ENCODE measurements around the gene GKN1. TPM values are rescaled to one million over a fixed set of nuclear protein-coding genes. Genes with fewer than 3 reads are reported as not detected.

GKN1 gene
- total and polyA plus RNA-seq, 11 donors = not detected

DNA sequence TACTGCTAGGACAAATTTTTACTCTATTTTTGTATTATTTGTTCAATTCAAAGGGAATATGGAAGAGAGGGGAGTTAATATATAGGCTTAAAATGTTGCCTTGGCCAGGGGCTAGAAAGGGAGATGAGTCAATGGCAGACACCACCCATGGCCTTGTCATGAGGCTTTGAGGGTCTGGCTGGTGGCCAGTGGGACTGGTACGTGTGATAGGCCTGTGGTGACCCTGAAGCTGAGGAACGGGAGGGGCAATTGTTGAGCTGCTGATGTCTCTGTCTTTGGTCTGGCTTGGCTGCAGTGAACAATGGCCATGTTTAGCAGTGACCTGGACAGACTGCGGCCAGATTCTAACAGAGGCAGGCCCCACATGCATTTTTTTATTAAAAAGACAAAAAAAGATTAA, 18.5 kb downstream of the GKN1 start:
- DNase-seq = no peak
- no peak for ATAC-seq
- Histone ChIP-seq H3K27ac (no peak overlapping the region), H3K9me3 (no peaks in the 10 kb centered on the region), H3K4me1 (peaks cover 0 to 12% (median 0%) of the 10 kb centered on the region in 12 donors), H3K4me3 (no peak overlapping the region), H3K27me3 (no peaks in the 10 kb centered on the region), H3K36me3 (no peaks in the 10 kb centered on the region)
- no peak for TF ChIP-seq POLR2A (IDR thresholded peaks at IDR 0.05)
- TF ChIP-seq, protein P1, sequence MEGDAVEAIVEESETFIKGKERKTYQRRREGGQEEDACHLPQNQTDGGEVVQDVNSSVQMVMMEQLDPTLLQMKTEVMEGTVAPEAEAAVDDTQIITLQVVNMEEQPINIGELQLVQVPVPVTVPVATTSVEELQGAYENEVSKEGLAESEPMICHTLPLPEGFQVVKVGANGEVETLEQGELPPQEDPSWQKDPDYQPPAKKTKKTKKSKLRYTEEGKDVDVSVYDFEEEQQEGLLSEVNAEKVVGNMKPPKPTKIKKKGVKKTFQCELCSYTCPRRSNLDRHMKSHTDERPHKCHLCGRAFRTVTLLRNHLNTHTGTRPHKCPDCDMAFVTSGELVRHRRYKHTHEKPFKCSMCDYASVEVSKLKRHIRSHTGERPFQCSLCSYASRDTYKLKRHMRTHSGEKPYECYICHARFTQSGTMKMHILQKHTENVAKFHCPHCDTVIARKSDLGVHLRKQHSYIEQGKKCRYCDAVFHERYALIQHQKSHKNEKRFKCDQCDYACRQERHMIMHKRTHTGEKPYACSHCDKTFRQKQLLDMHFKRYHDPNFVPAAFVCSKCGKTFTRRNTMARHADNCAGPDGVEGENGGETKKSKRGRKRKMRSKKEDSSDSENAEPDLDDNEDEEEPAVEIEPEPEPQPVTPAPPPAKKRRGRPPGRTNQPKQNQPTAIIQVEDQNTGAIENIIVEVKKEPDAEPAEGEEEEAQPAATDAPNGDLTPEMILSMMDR (IDR thresholded peaks at IDR 0.05) = no peak
- intact Hi-C loops (cut with DNase I) = no loop called here
- 62 to 77% (median 75%) methylated on average over 3 of the region's 3 CpGs for WGBS, 4 donors

DNA sequence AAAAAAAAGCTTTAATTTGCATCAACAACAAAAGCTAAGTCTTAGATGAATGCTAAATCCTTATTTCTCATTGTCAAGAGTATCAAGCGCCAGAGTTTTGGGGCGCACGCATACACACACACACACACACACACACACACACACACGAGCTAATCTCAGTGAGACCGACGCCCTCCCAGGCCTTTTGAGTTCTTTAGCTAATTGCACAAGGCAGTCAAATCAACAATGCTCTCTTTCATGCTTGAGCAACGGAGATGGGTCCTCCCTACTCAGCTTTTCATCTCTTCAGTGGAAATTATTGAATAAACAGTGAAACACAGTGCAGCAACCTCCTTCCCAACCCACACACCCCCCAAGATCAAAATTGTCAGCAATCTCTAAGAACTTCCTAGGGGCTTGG, 19.2 kb downstream of the GKN1 start:
- intact Hi-C loops (cut with DNase I) = no loop called here
- ATAC-seq = no peak
- Histone ChIP-seq H3K4me3 (no peak overlapping the region), H3K9me3 (no peaks in the 10 kb centered on the region), H3K36me3 (no peaks in the 10 kb centered on the region), H3K4me1 (peaks cover 0 to 12% (median 0%) of the 10 kb centered on the region in 12 donors), H3K27me3 (no peaks in the 10 kb centered on the region), H3K27ac (no peak overlapping the region)
- DNase-seq = peak in 1 of 5 donors; percentile 31
- WGBS, 4 donors = 78 to 88% (median 84%) methylated on average over 7 of the region's 7 CpGs
- TF ChIP-seq, protein P1 (IDR thresholded peaks at IDR 0.05) = no peak
- no peak for TF ChIP-seq POLR2A (IDR thresholded peaks at IDR 0.05)

- H3K9me3 ChIP-seq = no peaks in the 10 kb centered on the region
- ATAC-seq (peak; percentile 37 to 63 (median 58)), DNase-seq (peak in 4 of 5 donors; percentile 27 to 72 (median 57))
- H3K27ac ChIP-seq = no peak overlapping the region
- no peaks in the 10 kb centered on the region for H3K36me3 ChIP-seq
- no peak overlapping the region for H3K4me3 ChIP-seq
- WGBS, 4 donors = 54 to 69% (median 62%) methylated on average over 4 of the region's 4 CpGs
- peaks cover 0 to 12% (median 0%) of the 10 kb centered on the region in 12 donors for H3K4me1 ChIP-seq
- TF ChIP-seq, protein P1 (IDR thresholded peaks at IDR 0.05) = no peak
- TF ChIP-seq POLR2A (IDR thresholded peaks at IDR 0.05) = no peak
- H3K27me3 ChIP-seq = no peaks in the 10 kb centered on the region
- intact Hi-C loops (cut with DNase I) = no loop called here
Observed at GRCh38 chr2:68994864-68995263, 20.4 kb downstream of the GKN1 start.

- ATAC-seq (no peak), DNase-seq (no peak)
- Histone ChIP-seq H3K4me1 (peaks cover 0 to 12% (median 0%) of the 10 kb centered on the region in 12 donors), H3K9me3 (peaks cover 0 to 1% (median 0%) of the 10 kb centered on the region in 12 donors), H3K4me3 (no peak overlapping the region), H3K27ac (no peak overlapping the region), H3K27me3 (no peaks in the 10 kb centered on the region), H3K36me3 (no peaks in the 10 kb centered on the region)
- intact Hi-C loops (cut with DNase I) = no loop called here
- TF ChIP-seq POLR2A (IDR thresholded peaks at IDR 0.05) = no peak
- TF ChIP-seq, protein P1 (IDR thresholded peaks at IDR 0.05) = no peak
- WGBS, 4 donors = 46 to 59% (median 56%) methylated on average over 3 of the region's 3 CpGs
Observed at GRCh38 chr2:68995916-68996315, 21.5 kb downstream of the GKN1 start.
